BLaER1 treated with 17β-estradiol and CSF1 and Interleukin-3, amounts not matched to agents 10 nM and 100 nM (cell line): ENCODE results near the gene SLC25A23.

Experiments used
- H3K27ac ChIP-seq, 11 experiments: shearing (Covaris generic); formaldehyde crosslinking; 2 replicates each; pipeline ENCODE4 v1.8.1; 2022
- H3K27me3 ChIP-seq, 11 experiments: shearing (Covaris generic); formaldehyde crosslinking; 2 replicates each; pipeline ENCODE4 v1.8.1; 2022
- H3K36me3 ChIP-seq, 11 experiments: shearing (Covaris generic); formaldehyde crosslinking; 2 replicates each; pipeline ENCODE4 v1.8.1; 2022
- H3K4me1 ChIP-seq, 10 experiments: shearing (Covaris generic); formaldehyde crosslinking; 2 replicates each; pipeline ENCODE4 v1.8.1; 2022
- H3K4me2 ChIP-seq, 11 experiments: shearing (Covaris generic); formaldehyde crosslinking; 2 replicates each; pipeline ENCODE4 v1.8.1; 2022
- H3K4me3 ChIP-seq, 10 experiments: shearing (Covaris generic); formaldehyde crosslinking; 2 replicates each; pipeline ENCODE4 v1.8.1; 2022
- H3K9ac ChIP-seq, 11 experiments: shearing (Covaris generic); formaldehyde crosslinking; 2 replicates each; pipeline ENCODE4 v1.8.1; 2022
- H3K9me3 ChIP-seq, 11 experiments: shearing (Covaris generic); formaldehyde crosslinking; replicated peaks in 1 of 11; 2 replicates each; pipeline ENCODE4 v1.8.1; 2022
- H4K20me1 ChIP-seq, 11 experiments: shearing (Covaris generic); formaldehyde crosslinking; 2 replicates each; pipeline ENCODE4 v1.8.1; 2022
- Cebpa-rat ChIP-seq, 11 experiments: shearing (Covaris generic); IDR thresholded peaks; 2 replicates each; pipeline ENCODE4 v1.8.1; 2022

SLC25A23 gene

DNA sequence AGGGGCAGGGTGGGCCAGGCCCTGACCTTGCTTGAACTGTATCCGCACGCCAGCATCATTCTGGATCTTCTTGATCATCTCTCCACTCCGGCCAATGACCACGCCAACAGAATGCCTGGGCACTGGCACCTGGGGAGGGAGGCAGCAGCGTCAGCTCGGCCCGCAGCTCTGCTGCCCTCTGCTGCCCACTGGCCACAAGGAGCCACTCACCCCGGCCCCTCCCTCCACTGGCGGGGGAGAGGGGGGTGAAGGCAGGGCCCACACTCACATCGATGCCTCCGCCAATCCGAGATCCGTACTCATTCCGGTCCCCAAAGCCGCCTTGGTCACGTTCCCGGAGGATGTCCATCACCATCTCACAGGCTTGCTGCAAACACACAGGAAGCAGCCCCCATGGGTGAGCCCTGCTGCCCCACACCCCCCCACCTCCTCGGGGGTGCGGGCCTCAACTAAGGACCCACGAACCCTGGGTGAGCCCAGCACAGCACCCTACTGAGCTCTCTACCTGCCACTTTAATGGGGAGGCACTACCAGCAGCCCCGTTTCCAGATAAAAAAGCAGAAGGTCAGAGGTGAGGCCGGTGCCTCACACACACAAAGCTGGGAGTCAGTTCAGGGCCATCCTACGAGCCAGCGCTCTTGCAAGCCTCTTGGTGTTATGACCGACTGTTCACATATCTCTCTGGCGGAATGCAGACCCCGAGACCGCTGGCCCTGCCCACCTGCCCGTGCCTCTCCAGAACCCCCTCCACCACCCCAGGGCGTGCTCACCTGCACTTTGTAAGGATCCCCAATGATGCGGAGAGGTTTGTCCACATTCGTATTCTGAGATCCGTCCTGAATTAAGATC, 41.7 kb downstream of the SLC25A23 start:
- Histone ChIP-seq H4K20me1 (peaks cover 78 to 100% (median 92%) of the 10 kb centered on the region in 11 experiments), H3K9ac (no peak overlapping the region), H3K4me1 (peaks cover 9 to 25% (median 13%) of the 10 kb centered on the region in 10 experiments), H3K36me3 (peaks cover 94 to 100% (median 99%) of the 10 kb centered on the region in 11 experiments), H3K9me3 (no peaks in the 10 kb centered on the region), H3K4me2 (no peak overlapping the region), H3K27ac (no peak overlapping the region), H3K27me3 (no peaks in the 10 kb centered on the region), H3K4me3 (no peak overlapping the region)
- no peak for TF ChIP-seq Cebpa-rat (IDR thresholded peaks at IDR 0.05)

DNA sequence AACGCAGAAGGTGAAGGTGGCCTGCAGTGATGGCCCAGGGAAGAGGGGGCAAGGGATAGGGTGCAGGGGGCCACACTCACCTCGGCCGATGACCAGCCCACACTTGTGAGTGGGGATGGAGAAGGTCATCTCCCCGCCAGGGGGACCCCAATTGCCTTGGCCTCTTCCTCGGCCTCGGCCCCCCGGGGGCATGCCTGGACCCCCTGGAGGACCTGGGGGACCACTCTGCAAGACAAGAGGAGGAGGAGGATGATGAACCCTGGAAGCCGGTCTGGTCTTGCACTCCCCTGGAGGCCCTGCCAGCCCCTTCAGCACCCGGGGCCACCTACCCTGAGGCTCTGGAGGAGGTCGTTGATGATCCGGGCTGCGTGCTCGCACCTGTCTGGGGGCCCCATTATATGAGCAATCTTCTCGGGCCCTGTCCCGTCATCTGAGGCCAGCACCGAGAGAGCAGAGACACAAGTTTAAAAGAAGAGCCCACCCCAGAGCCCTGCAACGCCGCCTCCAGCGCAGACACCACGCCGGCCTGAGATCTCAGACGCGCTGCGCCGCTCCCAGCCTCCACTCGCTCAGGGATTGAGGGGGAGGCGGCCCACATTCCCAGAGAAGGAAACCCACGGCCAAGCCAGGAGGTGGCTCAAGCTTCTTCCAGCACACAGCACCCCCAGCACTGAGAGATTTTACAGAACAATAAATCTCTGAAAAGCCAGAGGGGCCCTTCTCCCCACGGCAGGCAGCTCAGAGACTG, 42.8 kb downstream of the SLC25A23 start:
- no peak overlapping the region for H3K4me2 ChIP-seq
- H3K9ac ChIP-seq, result no peak overlapping the region
- peaks cover 67 to 100% (median 92%) of the 10 kb centered on the region in 11 experiments for H4K20me1 ChIP-seq
- no peak for TF ChIP-seq Cebpa-rat (IDR thresholded peaks at IDR 0.05)
- H3K4me1 ChIP-seq, result peaks cover 0 to 14% (median 2%) of the 10 kb centered on the region in 10 experiments; a peak in 14 of 20 replicates
- H3K27me3 ChIP-seq, result no peaks in the 10 kb centered on the region
- H3K9me3 ChIP-seq, result no peaks in the 10 kb centered on the region
- peaks cover 90 to 100% (median 98%) of the 10 kb centered on the region in 11 experiments for H3K36me3 ChIP-seq
- no peak overlapping the region for H3K4me3 ChIP-seq
- no peak overlapping the region for H3K27ac ChIP-seq

GRCh38 chr19:6415591-6416190, 43.9 kb downstream of the SLC25A23 start:
- no peak for TF ChIP-seq Cebpa-rat (IDR thresholded peaks at IDR 0.05)
- no peak overlapping the region for H3K9ac ChIP-seq
- H3K27me3 ChIP-seq, result no peaks in the 10 kb centered on the region
- no peak overlapping the region for H3K27ac ChIP-seq
- H3K36me3 ChIP-seq, result peaks cover 79 to 92% (median 87%) of the 10 kb centered on the region in 11 experiments
- H3K4me3 ChIP-seq, result no peak overlapping the region
- H4K20me1 ChIP-seq, result peaks cover 55 to 93% (median 84%) of the 10 kb centered on the region in 11 experiments
- no peak overlapping the region for H3K4me2 ChIP-seq
- no peaks in the 10 kb centered on the region for H3K9me3 ChIP-seq
- peaks cover 0 to 3% (median 0%) of the 10 kb centered on the region in 10 experiments; a peak in 1 of 20 replicates for H3K4me1 ChIP-seq

GRCh38 chr19:6414793-6415590, 44.6 kb downstream of the SLC25A23 start:
- H3K9me3 ChIP-seq, result no peaks in the 10 kb centered on the region
- no peak overlapping the region for H3K27ac ChIP-seq
- no peak overlapping the region for H3K4me2 ChIP-seq
- H3K9ac ChIP-seq, result no peak overlapping the region
- H3K27me3 ChIP-seq, result no peaks in the 10 kb centered on the region
- peaks cover 72 to 85% (median 80%) of the 10 kb centered on the region in 11 experiments for H3K36me3 ChIP-seq
- no peak for TF ChIP-seq Cebpa-rat (IDR thresholded peaks at IDR 0.05)
- peaks cover 48 to 86% (median 77%) of the 10 kb centered on the region in 11 experiments for H4K20me1 ChIP-seq
- H3K4me1 ChIP-seq, result no peaks in the 10 kb centered on the region; a peak in 1 of 20 replicates
- no peak overlapping the region for H3K4me3 ChIP-seq

DNA sequence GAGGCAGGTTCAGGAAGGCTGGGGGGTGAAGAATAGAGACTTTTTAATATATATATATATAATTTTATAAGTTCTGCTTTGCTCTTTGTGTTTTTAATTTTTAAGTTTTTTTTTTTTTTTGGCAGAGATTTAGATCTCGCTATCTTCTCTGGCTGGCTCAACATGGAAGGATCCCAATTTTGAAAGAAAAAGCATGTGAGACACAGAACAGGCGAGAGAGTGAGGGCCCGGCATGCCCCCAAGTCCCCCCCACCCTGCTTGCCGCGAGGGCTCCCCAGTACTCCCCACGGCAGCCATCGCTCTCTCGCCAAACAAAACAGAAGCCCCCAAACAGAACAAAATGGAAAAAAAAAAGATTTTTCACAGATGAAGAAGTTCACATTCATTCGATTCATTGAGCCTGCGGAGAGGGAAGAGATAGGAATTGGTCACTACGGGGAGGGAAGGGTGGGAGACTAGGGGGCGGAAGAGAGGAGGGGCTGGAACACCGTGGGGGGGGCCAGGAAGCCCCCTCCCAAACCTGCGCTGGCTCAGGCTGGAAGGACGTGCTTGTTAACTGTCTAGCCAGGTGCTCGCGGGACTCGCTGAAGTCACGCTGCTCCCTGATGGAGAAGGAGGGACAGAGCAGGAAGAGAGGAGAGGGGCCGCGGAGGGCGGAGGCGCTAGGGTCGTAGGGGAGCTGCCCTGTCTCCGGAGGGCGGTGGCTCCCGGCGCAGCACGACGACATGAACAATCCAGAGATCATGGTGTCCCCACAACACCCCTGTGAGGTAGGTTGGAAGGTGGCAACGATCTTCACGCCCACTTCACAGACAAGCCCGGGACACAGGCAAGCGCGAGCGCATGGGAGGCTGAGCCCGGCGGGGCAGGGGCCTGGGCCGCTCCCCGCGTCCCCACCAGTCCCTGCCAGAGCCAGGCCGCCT, 45.6 kb downstream of the SLC25A23 start:
- Histone ChIP-seq H3K4me2 (no peak overlapping the region), H3K9me3 (no peaks in the 10 kb centered on the region), H3K27me3 (no peaks in the 10 kb centered on the region), H3K9ac (no peak overlapping the region), H4K20me1 (peaks cover 38 to 76% (median 67%) of the 10 kb centered on the region in 11 experiments), H3K36me3 (peaks cover 62 to 75% (median 70%) of the 10 kb centered on the region in 11 experiments), H3K4me1 (no peaks in the 10 kb centered on the region), H3K27ac (no peak overlapping the region), H3K4me3 (no peak overlapping the region)
- TF ChIP-seq Cebpa-rat (IDR thresholded peaks at IDR 0.05), result no peak

- no peaks in the 10 kb centered on the region for H3K4me1 ChIP-seq
- H4K20me1 ChIP-seq, result peaks cover 31 to 69% (median 60%) of the 10 kb centered on the region in 11 experiments
- no peak overlapping the region for H3K9ac ChIP-seq
- H3K36me3 ChIP-seq, result peaks cover 55 to 68% (median 63%) of the 10 kb centered on the region in 11 experiments
- H3K4me3 ChIP-seq, result no peak overlapping the region
- no peak overlapping the region for H3K27ac ChIP-seq
- TF ChIP-seq Cebpa-rat (IDR thresholded peaks at IDR 0.05), result no peak
- no peak overlapping the region for H3K4me2 ChIP-seq
- no peaks in the 10 kb centered on the region for H3K27me3 ChIP-seq
- no peaks in the 10 kb centered on the region for H3K9me3 ChIP-seq
Measured at GRCh38 chr19:6413291-6413690, 46.3 kb downstream of the SLC25A23 start.

GRCh38 chr19:6412447-6413091, 47.0 kb downstream of the SLC25A23 start:
- Histone ChIP-seq H3K27me3 (no peaks in the 10 kb centered on the region), H3K27ac (no peak overlapping the region), H3K36me3 (peaks cover 48 to 61% (median 56%) of the 10 kb centered on the region in 11 experiments), H3K4me1 (no peaks in the 10 kb centered on the region), H3K4me3 (no peak overlapping the region), H3K9ac (no peak overlapping the region), H3K4me2 (no peak overlapping the region), H3K9me3 (no peaks in the 10 kb centered on the region), H4K20me1 (peaks cover 24 to 62% (median 52%) of the 10 kb centered on the region in 11 experiments; a peak in 21 of 22 replicates)
- no peak for TF ChIP-seq Cebpa-rat (IDR thresholded peaks at IDR 0.05)
